AG04449 (cell line): ENCODE results near the gene MAGED2.
"Not testable (repeated sequence)": the region's sequence is repeated elsewhere in the genome, so short reads cannot be mapped to it uniquely, and the experiment has no call there.

ENCODE experiments used
- CTCF ChIA-PET: fragments of 350-600 bp; formaldehyde crosslinking; extraction: SDS; loops from one replicate; lab custom pipeline; 2021; ENCODE audit warnings: antibody characterized with exemption; lab: Yijun Ruan, JAX
- POLR2A ChIA-PET: fragments of 400-600, 350-600 bp; formaldehyde crosslinking; extraction: SDS; loops from one replicate; lab custom pipeline; 2020; ENCODE audit warnings: antibody characterized with exemption, inconsistent platforms; lab: Yijun Ruan, JAX
- DNase-seq: peaks from one replicate; pipeline ENCODE4 v3.0.0-alpha.2; 2010; ENCODE audit warnings: low read depth, low spot score
- H3K4me3 ChIP-seq: 2 replicates; pipeline ENCODE4 v1.5.1; 2011; ENCODE audit warnings: low read depth, mild to moderate bottlenecking, control low read depth, low read length
- CTCF ChIP-seq: IDR thresholded peaks from one replicate; pipeline ENCODE4 v1.5.1; 2011; ENCODE audit warnings: mild to moderate bottlenecking, moderate library complexity, low read length, control low read depth, inconsistent platforms; ENCODE audit not compliant: insufficient read depth; ENCODE audit errors: missing control alignments

Gene MAGED2

GRCh38 chrX:54824195-54824594, 16.6 kb downstream of the MAGED2 start:
- no peak for DNase-seq
- TF ChIP-seq CTCF, result no peak
- POLR2A ChIA-PET, result no interaction called here
- H3K4me3 ChIP-seq, result no peak overlapping the region
- CTCF ChIA-PET, result no interaction called here

- no peak overlapping the region for H3K4me3 ChIP-seq
- CTCF ChIA-PET, result no interaction called here
- POLR2A ChIA-PET, result no interaction called here
- DNase-seq, result no peak
- TF ChIP-seq CTCF, result no peak
Observed at GRCh38 chrX:54824722-54825121, 17.2 kb downstream of the MAGED2 start.

- no peak overlapping the region for H3K4me3 ChIP-seq
- no peak for DNase-seq
- TF ChIP-seq CTCF, result no peak
- ChIA-PET POLR2A (no interaction called here), CTCF (no interaction called here)
Observed at GRCh38 chrX:54825716-54826438, 18.3 kb downstream of the MAGED2 start.

GRCh38 chrX:54826598-54826997, 19.1 kb downstream of the MAGED2 start:
- TF ChIP-seq CTCF, result no peak
- H3K4me3 ChIP-seq, result no peak overlapping the region
- no peak for DNase-seq
- CTCF ChIA-PET, result no interaction called here
- POLR2A ChIA-PET, result no interaction called here

GRCh38 chrX:54838583-54838982, 31.0 kb downstream of the MAGED2 start:
- POLR2A ChIA-PET, result no interaction called here
- TF ChIP-seq CTCF, result no peak
- no peak overlapping the region for H3K4me3 ChIP-seq
- CTCF ChIA-PET, result no interaction called here
- DNase-seq, result no peak

GRCh38 chrX:54841184-54841874, 33.8 kb downstream of the MAGED2 start:
- DNase-seq, CTCF ChIA-PET, POLR2A ChIA-PET, H3K4me3 ChIP-seq: not testable (repeated sequence)
